Heart left ventricle (tissue), 16 donors: Measurements from ENCODE around the gene CIP2A. TPM values are rescaled to one million over a fixed set of nuclear protein-coding genes. Genes with fewer than 3 reads are reported as not detected.

Experiments
- ATAC-seq, 4 donors: fragments of 200-7000 bp; cut with Tn5 transposase; one replicate each; pipeline ENCODE4 v1.9.1; 2020 to 2022; ENCODE audit warnings: moderate library complexity in 4 of 4, mild to moderate bottlenecking in 3 of 4, moderate number of reproducible peaks in 1 of 4
- DNase-seq, 5 donors: peaks; one replicate each; pipeline ENCODE4 v3.0.0-alpha.2; 2020
- H3K27ac ChIP-seq, 12 donors: fragments of 200-600 bp; sonication (generic) in 4 of 12; one replicate each; pipeline versions ENCODE4 v1.5.0 to v1.8.0; 2016 to 2022; ENCODE audit warnings: mild to moderate bottlenecking in 2 of 12
- H3K27me3 ChIP-seq, 9 donors: fragments of 200-600 bp; sonication (generic) in 2 of 9; one replicate each; pipeline versions ENCODE4 v1.5.1 to v1.8.0; 2016 to 2022; ENCODE audit warnings: mild to moderate bottlenecking in 3 of 9
- H3K36me3 ChIP-seq, 9 donors: fragments of 200-600 bp; sonication (generic) in 2 of 9; one replicate each; pipeline versions ENCODE4 v1.5.0 to v1.8.0; 2018 to 2022; ENCODE audit warnings: mild to moderate bottlenecking in 2 of 9
- H3K4me1 ChIP-seq, 12 donors: fragments of 200-600 bp; sonication (generic) in 4 of 12; one replicate each; pipeline versions ENCODE4 v1.5.0 to v1.8.0; 2016 to 2022; ENCODE audit warnings: mild to moderate bottlenecking in 3 of 12
- H3K4me3 ChIP-seq, 12 donors: fragments of 200-600 bp; sonication (generic) in 4 of 12; one replicate each; pipeline versions ENCODE4 v1.5.0 to v1.8.0; 2017 to 2022; ENCODE audit warnings: mild to moderate bottlenecking in 9 of 12, moderate library complexity in 4 of 12
- H3K9me3 ChIP-seq, 12 donors: fragments of 200-600 bp; sonication (generic) in 4 of 12; one replicate each; pipeline versions ENCODE4 v1.5.0 to v1.8.0; 2016 to 2022; ENCODE audit warnings: mild to moderate bottlenecking in 1 of 12
- CTCF ChIP-seq, 12 donors: fragments of 200-600 bp; sonication (generic) in 4 of 12; IDR thresholded peaks; one replicate each; pipeline versions ENCODE4 v1.5.0 to v1.8.0; 2018 to 2022; ENCODE audit warnings: antibody characterized with exemption in 12 of 12, mild to moderate bottlenecking in 5 of 12
- POLR2A ChIP-seq, 2 donors: fragments of 450-650 bp; IDR thresholded peaks; one replicate each; pipeline ENCODE4 v1.6.1; 2017; ENCODE audit warnings: antibody characterized with exemption in 2 of 2, mild to moderate bottlenecking in 2 of 2, moderate library complexity in 2 of 2
- WGBS, 4 donors: extraction: QIAGEN DNeasy Blood & Tissue Kit in 2 of 4; methylation state at CpG; one replicate each; pipeline versions ENCODE4 v1.1.5 to v1.1.7; 2013 to 2018; 5-methylcytosine and 5-hydroxymethylcytosine counted together
- intact Hi-C, 10 donors: fragments of 100-400 bp; cut with DNase I; formaldehyde crosslinking; loops; one replicate each; pipeline versions ENCODE4 v1.11.1 to v1.14.2; 2022
- polyA plus RNA-seq, 2 donors: library from polyadenylated mRNA; stranded (reverse); fragments of 200-250 nt; gene quantifications; one replicate each; pipeline ENCODE4 v1.2.3, GENCODE V29; 2013
- total RNA-seq, 9 donors: library from RNA; depleted of rRNA in 2 of 9; stranded (reverse); fragments of >200 nt in 2 of 9; fragmentation: NEBNext Ultra II Directional in 3 of 9; extraction: Animal tissue kit (Norgen Biotek cat#: 25700) in 3 of 9; gene quantifications; one replicate each; pipeline versions ENCODE4 v1.1.0 to v1.2.4, GENCODE V29; 2016 to 2023
- donor health status: ischemic (EF 13 %, LVEDD 7.1; RV severe dilation, severe dysfunction).
- donor health status: healthy with polysubstance abuse.
- donor health status: DM: no; HTN: yes; CAD: no.
- donor health status: DM: no; HTN: no; CAD: no.
- donor health status: ischemic (EF 25% LVEDD 6.9; RV normal size, moderate dysfunction).
- donor health status: ischemic (EF 25% LVEDD 5.7; RV mildly dilated, moderate dysfunction).
- donor health status: healthy.
- donor health status: DM: yes; HTN: yes; CAD: no.
- donor health status: ischemic (EF 35%, LVEDD 5.7; RV mildly dilated, moderate dysfunction).
- donor health status: nonischemic (EF 11% LVEDD 7.7; RV severe dilation, severe dysfunction).
- donor health status: DM: yes; HTN: yes; CAD: no.
- donor health status: PGD.
- donor health status: ischemic (EF 29% LVEDD 5.4; RV normal size, mild dysfunction).
- donor health status: nonischemic (EF 23%, LVEDD 6.1; RV moderate dilation, normal function).

Gene CIP2A
- total and polyA plus RNA-seq, 11 donors, result 0.19 to 4.7 (median 1.2) TPM

DNA sequence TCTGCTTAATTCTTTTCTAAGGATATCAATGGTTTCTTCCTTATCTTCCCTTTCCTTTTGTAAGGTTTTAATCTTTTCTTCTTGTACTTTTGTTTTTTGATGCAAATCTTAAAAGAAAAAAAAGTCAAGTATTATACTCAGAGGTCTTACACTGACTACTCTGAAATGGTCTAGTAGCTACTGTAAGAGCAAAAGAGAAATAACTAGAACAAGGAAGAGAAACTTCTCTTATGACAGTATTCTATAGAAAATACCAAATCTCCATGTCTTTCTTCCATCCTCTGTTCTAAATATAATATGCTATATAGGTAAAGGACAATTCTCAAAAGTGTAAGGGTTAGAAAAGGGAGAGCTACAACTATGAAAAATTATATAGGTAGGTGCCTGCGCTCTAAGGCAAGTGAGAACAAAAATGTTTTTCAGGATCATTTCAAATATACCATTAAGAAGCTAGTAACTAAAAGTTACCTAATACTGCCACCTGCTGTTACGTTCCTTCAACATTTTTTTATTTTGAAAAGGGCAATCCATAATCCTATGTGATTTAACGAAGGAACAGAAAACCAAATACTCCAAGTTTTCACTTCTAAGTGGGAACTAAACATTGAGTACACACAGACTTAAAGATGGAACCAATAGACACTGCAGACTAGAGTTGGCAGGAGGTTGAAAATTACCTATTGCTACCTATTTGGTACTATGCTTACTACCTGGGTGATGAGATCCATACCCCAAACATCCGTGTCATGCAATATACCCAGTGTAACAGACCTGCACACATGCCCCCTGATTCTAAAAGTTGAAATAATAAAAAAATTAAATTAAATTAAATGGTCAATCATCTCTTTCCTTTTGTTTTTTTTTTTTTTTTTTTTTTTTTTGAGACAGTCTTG is 36.7 kb downstream of the CIP2A start:
- Histone ChIP-seq H3K9me3 (no peaks in the 10 kb centered on the region), H3K36me3 (peaks cover 0 to 17% (median 0%) of the 10 kb centered on the region in 9 donors), H3K27ac (no peak overlapping the region), H3K4me1 (peaks cover 0 to 11% (median 0%) of the 10 kb centered on the region in 12 donors), H3K27me3 (no peaks in the 10 kb centered on the region), H3K4me3 (peak overlapping the region in 3 of 12 donors; percentile 8 to 22 (median 10))
- DNase-seq (no peak), ATAC-seq (peak; percentile 39 to 68 (median 46))
- intact Hi-C loops, result loop anchor here in 9 of 10 donors (1.0 to 10.0 kb wide), 6 partner anchors 45 to 1318 kb away; no protein-coding TSS in a partner anchor
- TF ChIP-seq CTCF (IDR thresholded peaks at IDR 0.05) (peak; percentile 13 to 74 (median 59)), POLR2A (IDR thresholded peaks at IDR 0.05) (no peak)
- WGBS, 4 donors, result 46 to 62% (median 48%) methylated on average over 4 of the region's 4 CpGs

- no peak overlapping the region for H3K27ac ChIP-seq
- no peaks in the 10 kb centered on the region for H3K9me3 ChIP-seq
Observed at GRCh38 chr3:108548886-108549285, 40.4 kb downstream of the CIP2A start.

DNA sequence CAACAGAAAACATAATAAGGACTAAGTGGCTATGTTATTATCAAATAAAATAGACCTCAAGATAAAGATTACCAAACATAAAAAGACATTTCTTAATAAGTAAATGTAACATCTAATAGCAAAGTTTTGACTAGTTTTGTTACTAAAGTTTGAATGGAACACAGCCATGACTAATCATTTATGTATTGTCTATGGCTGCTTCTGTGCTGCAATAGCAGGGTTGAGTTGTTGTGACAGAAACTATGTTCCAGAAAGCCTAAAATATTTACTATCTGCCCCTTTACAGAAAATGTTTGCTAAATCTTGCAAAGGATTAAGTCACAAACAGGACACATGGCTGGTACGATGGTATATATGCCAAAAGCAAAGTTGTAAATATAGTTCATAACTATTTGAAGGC is 40.9 kb downstream of the CIP2A start:
- no peaks in the 10 kb centered on the region for H3K27me3 ChIP-seq
- H3K4me3 ChIP-seq, result no peak overlapping the region
- no peak for DNase-seq
- no peak for ATAC-seq
- no peaks in the 10 kb centered on the region for H3K9me3 ChIP-seq
- no peak for TF ChIP-seq POLR2A (IDR thresholded peaks at IDR 0.05)
- no peak for TF ChIP-seq CTCF (IDR thresholded peaks at IDR 0.05)
- H3K27ac ChIP-seq, result no peak overlapping the region
- 73 to 89% (median 84%) methylated on average over 1 of the region's 1 CpG for WGBS, 4 donors
- intact Hi-C loops, result loop anchor here in 1 of 10 donors (10.0 kb wide), 1 partner anchor 614 kb away; no protein-coding TSS in a partner anchor
- H3K36me3 ChIP-seq, result peaks cover 0 to 7% (median 0%) of the 10 kb centered on the region in 9 donors
- peaks cover 0 to 15% (median 0%) of the 10 kb centered on the region in 12 donors for H3K4me1 ChIP-seq

More at GRCh38 chr3:108548886-108549285, 40.4 kb downstream of the CIP2A start:
- no peak overlapping the region for H3K4me3 ChIP-seq
- no peak for TF ChIP-seq POLR2A (IDR thresholded peaks at IDR 0.05)
- TF ChIP-seq CTCF (IDR thresholded peaks at IDR 0.05), result no peak
- no peaks in the 10 kb centered on the region for H3K27me3 ChIP-seq
- peaks cover 0 to 7% (median 0%) of the 10 kb centered on the region in 9 donors for H3K36me3 ChIP-seq
- intact Hi-C loops, result loop anchor here in 1 of 10 donors (10.0 kb wide), 1 partner anchor 614 kb away; no protein-coding TSS in a partner anchor
- WGBS, 4 donors, result 94 to 97% (median 97%) methylated on average over 2 of the region's 2 CpGs
- DNase-seq, result no peak
- no peak for ATAC-seq
- peaks cover 0 to 15% (median 0%) of the 10 kb centered on the region in 12 donors for H3K4me1 ChIP-seq

GRCh38 chr3:108546692-108547091 is 42.5 kb downstream of the CIP2A start:
- ATAC-seq, result no peak
- 60 to 78% (median 74%) methylated on average over 3 of the region's 3 CpGs for WGBS, 4 donors
- TF ChIP-seq CTCF (IDR thresholded peaks at IDR 0.05), result no peak
- no peak for TF ChIP-seq POLR2A (IDR thresholded peaks at IDR 0.05)
- Histone ChIP-seq H3K9me3 (no peaks in the 10 kb centered on the region), H3K4me3 (peak overlapping the region in 9 of 12 donors; percentile 17 to 45 (median 28)), H3K27ac (peak overlapping the region in 3 of 12 donors; percentile 9 to 52 (median 47)), H3K36me3 (peaks cover 0 to 6% (median 0%) of the 10 kb centered on the region in 9 donors), H3K4me1 (peaks cover 0 to 15% (median 0%) of the 10 kb centered on the region in 12 donors), H3K27me3 (no peaks in the 10 kb centered on the region)
- intact Hi-C loops, result loop anchor here in 2 of 10 donors (2.0 to 10.0 kb wide), 2 partner anchors 56 to 612 kb away; no protein-coding TSS in a partner anchor
- no peak for DNase-seq
